ENCODE measurements around the gene ACTN3. TPM values are rescaled to one million over a fixed set of nuclear protein-coding genes. Genes with fewer than 3 reads are reported as not detected.

Gene ACTN3
- 0.86 TPM for polyA plus RNA-seq (2013, experiment 1 of 2)
- 0.87 TPM for polyA plus RNA-seq (2013, experiment 2 of 2)

DNA sequence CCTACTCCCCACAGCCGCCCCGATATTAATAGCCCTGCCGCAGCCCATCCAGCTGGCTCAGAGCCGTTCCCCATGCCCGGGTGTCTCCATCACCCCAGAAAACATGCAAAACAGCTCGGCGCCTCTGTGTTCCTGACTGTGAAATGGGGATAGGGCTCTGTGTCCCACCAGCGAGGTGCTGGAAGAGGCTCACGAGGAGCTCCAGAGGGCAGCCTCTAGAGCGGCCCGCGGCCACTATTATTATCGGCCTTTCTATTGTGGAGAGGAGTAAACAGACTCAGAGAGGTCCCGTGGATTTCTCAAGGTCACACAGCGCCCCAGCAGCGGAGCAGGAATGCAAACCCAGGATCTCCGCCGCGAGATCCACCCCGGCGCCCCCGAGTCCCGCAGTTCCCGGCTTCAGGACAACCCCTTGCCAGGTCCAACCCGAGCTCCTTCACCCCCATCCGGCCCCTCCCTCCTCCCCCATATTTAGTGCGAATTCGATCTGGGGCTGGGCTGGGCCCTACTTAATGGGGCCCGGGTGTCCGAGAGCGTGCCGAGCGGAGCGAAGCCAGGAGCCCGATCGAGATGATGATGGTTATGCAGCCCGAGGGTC is at the start of gene ACTN3:
Gene ACTN3 (plus strand): TSS at position 536 of the 598 bp plus-strand sequence. CDS start 35 bp downstream, at position 571.
- no CpG with 5 or more reads among the region's 37 CpGs for WGBS (ENCODE audit: extremely low coverage, insufficient coverage, low lambda C conversion rate)
- Histone ChIP-seq H3K23ac (ENCODE audit: low read length) (no peak within 1 kb of the TSS), H4K5ac (ENCODE audit: low read length) (no peak within 1 kb of the TSS), H3K9ac (ENCODE audit: low read length) (peak within 1 kb of the TSS; percentile 93), H3K4me3 (ENCODE audit: low read length) (peak within 1 kb of the TSS; percentile 81), H3K27me3 (ENCODE audit: insufficient read depth, low read length, poor library complexity) (no peaks in the 10 kb centered on the region), H3K4me2 (ENCODE audit: low read length) (peak within 1 kb of the TSS; percentile 78), H3K27ac (ENCODE audit: low read depth, low read length) (no peak within 1 kb of the TSS), H3K56ac (ENCODE audit: low read length) (peak within 1 kb of the TSS; percentile 94), H3K36me3 (ENCODE audit: control insufficient read depth, insufficient read depth, low read length) (no peaks in the 10 kb centered on the region), H2BK5ac (ENCODE audit: low read length) (no peak within 1 kb of the TSS), H3K79me2 (ENCODE audit: control insufficient read depth, insufficient read depth, low read length) (no peaks in the 10 kb centered on the region), H2AK5ac (ENCODE audit: low read length) (no peak within 1 kb of the TSS), H3K4me1 (ENCODE audit: control insufficient read depth, low read depth, low read length) (no peaks in the 10 kb centered on the region), H3K18ac (ENCODE audit: low read length) (peak within 1 kb of the TSS; percentile 62), H2BK120ac (ENCODE audit: low read depth, low read length) (no peak within 1 kb of the TSS), H4K8ac (ENCODE audit: low read depth, low read length) (peak within 1 kb of the TSS; percentile 7), H3K4ac (ENCODE audit: low read depth, low read length) (peak within 1 kb of the TSS; percentile 8), H2BK15ac (replicated peaks; ENCODE audit: low read depth) (no peak within 1 kb of the TSS), H3K79me1 (ENCODE audit: low read length) (no peaks in the 10 kb centered on the region)
- peak; percentile 57 for DNase-seq

DNA sequence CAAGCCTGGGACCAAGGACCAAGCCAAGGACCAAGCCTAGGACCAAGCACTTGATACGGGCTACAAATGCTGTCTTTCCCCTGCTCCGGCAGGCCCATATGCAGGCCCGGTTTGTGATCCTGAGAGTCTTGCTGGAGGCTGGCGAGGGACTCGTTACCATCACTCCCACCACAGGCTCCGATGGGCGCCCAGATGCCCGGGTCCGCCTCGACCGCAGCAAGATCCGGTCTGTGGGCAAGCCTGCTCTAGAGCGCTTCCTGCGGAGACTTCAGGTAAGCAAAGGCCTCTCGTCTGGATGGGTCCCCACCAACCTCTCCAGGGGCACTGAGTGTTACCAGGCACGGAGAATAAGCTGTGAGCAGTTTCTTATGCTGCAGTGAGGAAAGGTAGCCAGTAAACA is 49.5 kb upstream of the ACTN3 start:
- Histone ChIP-seq H3K36me3 (ENCODE audit: control insufficient read depth, insufficient read depth, low read length) (peaks cover 6% of the 10 kb centered on the region), H3K18ac (ENCODE audit: low read length) (no peak overlapping the region)

DNA sequence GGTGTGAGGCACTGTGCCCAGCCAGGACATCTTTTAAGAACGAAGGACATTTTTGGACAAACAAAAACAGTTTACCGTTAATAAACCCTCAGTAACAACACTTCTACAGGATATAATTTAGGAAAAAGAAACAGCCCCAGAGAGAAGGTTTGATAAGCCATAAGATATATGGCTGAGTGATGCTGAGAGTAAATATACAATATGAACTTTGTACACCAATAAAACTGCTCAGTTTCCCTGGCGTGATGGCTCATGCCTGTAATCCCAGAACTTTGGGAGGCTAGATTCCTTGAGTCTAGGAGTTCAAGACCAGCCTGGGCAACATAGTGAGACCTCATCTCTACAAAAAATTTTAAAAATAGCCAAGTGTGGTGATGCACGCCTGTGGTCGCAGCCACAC is 48.2 kb upstream of the ACTN3 start:
- no peak overlapping the region for H4K5ac ChIP-seq (ENCODE audit: low read length)
- DNase-seq: no peak
- H2BK120ac ChIP-seq (ENCODE audit: low read depth, low read length): no peak overlapping the region
- H3K27ac ChIP-seq (ENCODE audit: low read depth, low read length): no peak overlapping the region
- H3K9ac ChIP-seq (ENCODE audit: low read length): no peak overlapping the region
- H3K4me3 ChIP-seq (ENCODE audit: low read length): no peak overlapping the region
- H3K79me1 ChIP-seq (ENCODE audit: low read length): no peaks in the 10 kb centered on the region
- H2BK5ac ChIP-seq (ENCODE audit: low read length): no peak overlapping the region
- no peak overlapping the region for H2AK5ac ChIP-seq (ENCODE audit: low read length)
- WGBS (ENCODE audit: extremely low coverage, insufficient coverage, low lambda C conversion rate): no CpG with 5 or more reads among the region's 5 CpGs
- H3K56ac ChIP-seq (ENCODE audit: low read length): no peak overlapping the region
- no peak overlapping the region for H3K23ac ChIP-seq (ENCODE audit: low read length)
- no peak overlapping the region for H4K8ac ChIP-seq (ENCODE audit: low read depth, low read length)
- H3K4me2 ChIP-seq (ENCODE audit: low read length): no peak overlapping the region
- peaks cover 4% of the 10 kb centered on the region for H3K36me3 ChIP-seq (ENCODE audit: control insufficient read depth, insufficient read depth, low read length)
- no peaks in the 10 kb centered on the region for H3K27me3 ChIP-seq (ENCODE audit: insufficient read depth, low read length, poor library complexity)
- no peaks in the 10 kb centered on the region for H3K79me2 ChIP-seq (ENCODE audit: control insufficient read depth, insufficient read depth, low read length)
- H3K4me1 ChIP-seq (ENCODE audit: control insufficient read depth, low read depth, low read length): no peaks in the 10 kb centered on the region
- no peak overlapping the region for H2BK15ac ChIP-seq (replicated peaks; ENCODE audit: low read depth)
- no peak overlapping the region for H3K18ac ChIP-seq (ENCODE audit: low read length)
- H3K4ac ChIP-seq (ENCODE audit: low read depth, low read length): no peak overlapping the region

More for the DNA sequence above, 49.5 kb upstream of the ACTN3 start:
- Histone ChIP-seq H3K79me1 (ENCODE audit: low read length) (no peaks in the 10 kb centered on the region), H3K79me2 (ENCODE audit: control insufficient read depth, insufficient read depth, low read length) (no peaks in the 10 kb centered on the region), H3K4me3 (ENCODE audit: low read length) (no peak overlapping the region), H3K27me3 (ENCODE audit: insufficient read depth, low read length, poor library complexity) (no peaks in the 10 kb centered on the region), H3K4me1 (ENCODE audit: control insufficient read depth, low read depth, low read length) (no peaks in the 10 kb centered on the region), H3K23ac (ENCODE audit: low read length) (no peak overlapping the region), H2BK120ac (ENCODE audit: low read depth, low read length) (no peak overlapping the region), H3K4me2 (ENCODE audit: low read length) (no peak overlapping the region), H2BK5ac (ENCODE audit: low read length) (no peak overlapping the region), H4K8ac (ENCODE audit: low read depth, low read length) (no peak overlapping the region), H3K56ac (ENCODE audit: low read length) (no peak overlapping the region), H2AK5ac (ENCODE audit: low read length) (no peak overlapping the region), H2BK15ac (replicated peaks; ENCODE audit: low read depth) (no peak overlapping the region), H3K27ac (ENCODE audit: low read depth, low read length) (no peak overlapping the region), H3K4ac (ENCODE audit: low read depth, low read length) (no peak overlapping the region), H3K9ac (ENCODE audit: low read length) (no peak overlapping the region), H4K5ac (ENCODE audit: low read length) (no peak overlapping the region)
- no CpG with 5 or more reads among the region's 16 CpGs for WGBS (ENCODE audit: extremely low coverage, insufficient coverage, low lambda C conversion rate)
- DNase-seq: no peak

DNA sequence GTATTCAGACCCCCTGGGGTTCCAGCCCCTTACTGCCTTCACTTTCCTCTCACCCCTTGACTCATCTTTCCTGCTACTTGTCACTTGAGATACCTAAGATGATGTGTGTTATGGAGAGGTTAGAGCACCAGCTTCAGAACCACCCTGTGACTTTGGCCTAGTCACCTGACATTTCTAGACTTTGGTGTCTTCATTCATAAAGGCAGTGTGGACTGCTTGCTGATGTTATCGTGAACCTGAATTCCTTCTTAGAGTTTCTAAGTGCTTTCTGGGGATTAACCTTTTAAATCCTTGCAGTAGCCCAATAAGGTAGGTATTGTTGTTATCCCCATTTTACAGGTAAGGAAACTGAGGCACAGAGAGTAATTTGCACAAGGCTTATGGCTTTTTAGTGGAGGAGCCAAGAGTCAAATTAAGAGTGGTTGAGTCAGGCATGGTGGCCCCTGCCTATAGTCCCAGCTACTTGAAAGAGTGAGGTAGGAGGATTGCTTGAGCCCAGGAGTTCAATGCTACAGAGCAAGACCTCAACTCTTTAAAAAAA is 41.4 kb upstream of the ACTN3 start:
- Histone ChIP-seq H2BK5ac (ENCODE audit: low read length) (no peak overlapping the region), H3K36me3 (ENCODE audit: control insufficient read depth, insufficient read depth, low read length) (peaks cover 1% of the 10 kb centered on the region), H2BK15ac (replicated peaks; ENCODE audit: low read depth) (no peak overlapping the region), H3K4ac (ENCODE audit: low read depth, low read length) (no peak overlapping the region), H4K5ac (ENCODE audit: low read length) (no peak overlapping the region), H2AK5ac (ENCODE audit: low read length) (no peak overlapping the region), H3K4me2 (ENCODE audit: low read length) (no peak overlapping the region), H3K4me1 (ENCODE audit: control insufficient read depth, low read depth, low read length) (no peaks in the 10 kb centered on the region), H3K27ac (ENCODE audit: low read depth, low read length) (no peak overlapping the region), H2BK120ac (ENCODE audit: low read depth, low read length) (no peak overlapping the region), H3K27me3 (ENCODE audit: insufficient read depth, low read length, poor library complexity) (no peaks in the 10 kb centered on the region), H3K79me2 (ENCODE audit: control insufficient read depth, insufficient read depth, low read length) (no peaks in the 10 kb centered on the region), H3K79me1 (ENCODE audit: low read length) (no peaks in the 10 kb centered on the region), H3K56ac (ENCODE audit: low read length) (no peak overlapping the region), H4K8ac (ENCODE audit: low read depth, low read length) (no peak overlapping the region), H3K9ac (ENCODE audit: low read length) (no peak overlapping the region), H3K23ac (ENCODE audit: low read length) (no peak overlapping the region), H3K4me3 (ENCODE audit: low read length) (no peak overlapping the region), H3K18ac (ENCODE audit: low read length) (no peak overlapping the region)
- no CpG with 5 or more reads among the region's 1 CpG for WGBS (ENCODE audit: extremely low coverage, insufficient coverage, low lambda C conversion rate)
- DNase-seq: peak; percentile 39

DNA sequence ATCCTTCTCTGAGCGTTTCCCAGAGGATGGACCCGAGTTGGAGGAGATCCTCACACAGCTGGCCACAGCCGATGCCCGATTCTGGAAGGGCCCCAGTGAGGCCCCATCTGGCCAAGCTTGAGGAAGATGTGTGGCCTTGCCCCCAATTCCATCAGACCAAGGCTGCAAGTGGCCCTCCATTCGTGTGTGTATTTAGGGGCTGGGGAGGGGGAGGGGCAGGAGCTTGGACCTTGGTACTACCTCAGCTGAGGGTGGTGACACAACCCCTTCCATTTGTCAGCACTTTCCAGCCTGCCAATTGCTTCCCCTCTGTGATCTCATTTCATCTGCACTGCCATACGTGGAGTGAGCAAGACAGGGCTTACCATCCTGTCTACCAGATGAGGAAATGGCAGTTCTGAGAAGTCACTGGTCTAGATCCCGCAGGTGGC is 37.6 kb upstream of the ACTN3 start:
- no peak overlapping the region for H2BK5ac ChIP-seq (ENCODE audit: low read length)
- H3K79me1 ChIP-seq (ENCODE audit: low read length): peaks cover 6% of the 10 kb centered on the region
- H3K23ac ChIP-seq (ENCODE audit: low read length): no peak overlapping the region
- H4K8ac ChIP-seq (ENCODE audit: low read depth, low read length): no peak overlapping the region
- no peak overlapping the region for H3K56ac ChIP-seq (ENCODE audit: low read length)
- no peaks in the 10 kb centered on the region for H3K27me3 ChIP-seq (ENCODE audit: insufficient read depth, low read length, poor library complexity)
- H3K27ac ChIP-seq (ENCODE audit: low read depth, low read length): no peak overlapping the region
- no peak overlapping the region for H3K9ac ChIP-seq (ENCODE audit: low read length)
- H3K79me2 ChIP-seq (ENCODE audit: control insufficient read depth, insufficient read depth, low read length): peaks cover 3% of the 10 kb centered on the region
- no peak overlapping the region for H3K4ac ChIP-seq (ENCODE audit: low read depth, low read length)
- H3K36me3 ChIP-seq (ENCODE audit: control insufficient read depth, insufficient read depth, low read length): peaks cover 1% of the 10 kb centered on the region
- no peak overlapping the region for H2AK5ac ChIP-seq (ENCODE audit: low read length)
- H4K5ac ChIP-seq (ENCODE audit: low read length): no peak overlapping the region
- H3K4me1 ChIP-seq (ENCODE audit: control insufficient read depth, low read depth, low read length): no peaks in the 10 kb centered on the region
- no peak overlapping the region for H3K18ac ChIP-seq (ENCODE audit: low read length)
- H3K4me3 ChIP-seq (ENCODE audit: low read length): no peak overlapping the region
- WGBS (ENCODE audit: extremely low coverage, insufficient coverage, low lambda C conversion rate): no CpG with 5 or more reads among the region's 7 CpGs
- no peak for DNase-seq
- H2BK120ac ChIP-seq (ENCODE audit: low read depth, low read length): no peak overlapping the region
- no peak overlapping the region for H3K4me2 ChIP-seq (ENCODE audit: low read length)
- no peak overlapping the region for H2BK15ac ChIP-seq (replicated peaks; ENCODE audit: low read depth)

Measured in mesendoderm (in vitro differentiated cells).